GM18873 (cell line): ENCODE data around the gene HSPD1.

ENCODE experiments used
- ATAC-seq: cut with Tn5 transposase; IDR thresholded peaks from one replicate; pipeline ENCODE4 v1.9.1; 2021; ENCODE audit warnings: mild to moderate bottlenecking, moderate library complexity, moderate number of reproducible peaks; ENCODE audit not compliant: unreplicated experiment, low FRiP score

The HSPD1 gene

GRCh38 chr2:197446844-197447243, 52.8 kb downstream of the HSPD1 start:
- no peak for ATAC-seq

DNA sequence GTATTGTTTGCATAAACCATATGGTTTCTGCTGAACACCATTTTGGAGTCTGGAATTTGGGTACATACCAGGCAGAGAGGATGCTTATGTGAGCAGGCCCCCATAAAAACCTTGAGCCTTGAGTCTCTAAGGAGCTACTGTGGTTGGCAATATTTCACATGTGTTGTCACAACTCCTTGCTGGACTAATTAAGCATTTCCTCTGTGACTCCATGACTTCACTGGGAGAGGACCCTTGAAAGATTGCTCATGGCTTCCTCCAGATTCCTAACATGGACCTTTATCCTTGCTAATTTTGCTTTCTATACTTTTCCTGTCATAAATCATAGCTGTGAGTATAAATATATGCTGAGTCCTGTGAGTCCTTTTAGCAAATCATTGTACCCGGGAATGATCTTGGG, 53.9 kb downstream of the HSPD1 start:
- ATAC-seq, result no peak

DNA sequence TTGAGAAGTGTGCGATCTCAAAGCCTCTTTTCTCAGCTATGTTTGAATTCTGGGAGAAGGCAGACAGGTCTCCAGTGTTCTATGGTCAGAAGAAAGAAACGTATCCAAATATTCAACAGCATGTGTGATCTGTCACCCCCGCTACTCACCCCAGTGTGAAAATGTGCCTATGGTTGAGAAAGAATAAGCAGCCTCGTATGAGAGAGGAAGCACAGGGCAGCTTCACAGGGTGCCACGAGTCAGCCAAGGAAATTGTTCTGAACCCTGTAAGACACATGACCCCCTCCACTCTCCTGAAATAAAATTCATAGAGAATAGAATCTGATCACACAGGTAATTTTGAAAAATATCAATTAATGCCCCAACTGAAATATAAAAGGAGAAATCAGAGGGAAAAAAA, 56.8 kb downstream of the HSPD1 start:
- ATAC-seq, result no peak

DNA sequence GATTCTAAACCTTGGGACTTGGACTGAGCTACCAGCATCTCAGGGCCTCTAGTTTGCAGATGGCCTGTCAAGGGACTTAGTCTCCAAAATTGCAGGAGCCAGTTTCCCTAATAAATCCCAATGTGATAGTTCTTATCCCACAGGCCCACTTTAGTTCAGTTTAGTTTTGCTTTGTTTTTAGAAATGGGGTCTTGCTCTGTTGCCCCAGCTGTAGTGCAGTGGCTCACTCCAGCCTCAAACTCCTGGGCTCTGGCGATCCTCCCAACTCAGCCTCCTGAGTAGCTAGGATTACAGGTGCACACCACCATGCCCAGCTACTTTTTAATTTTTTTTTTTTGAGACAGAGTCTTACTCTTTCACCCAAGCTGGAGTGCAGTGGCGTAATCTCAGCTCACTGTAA, 62.3 kb downstream of the HSPD1 start:
- ATAC-seq, result no peak
